Loucy (cell line): ENCODE data around the gene DDX39B.
A peak's percentile ranks its signal among the peaks of the same experiment; 100 is the strongest.

Experiments used
- H2AFZ ChIP-seq: fragments of 200-600 bp; sonication (generic); 2 replicates; pipeline ENCODE4 v1.6.0; 2016; ENCODE audit warnings: antibody characterized with exemption, mild to moderate bottlenecking, low read length, moderate library complexity
- H3F3A ChIP-seq: fragments of 200-600 bp; 2 replicates; pipeline ENCODE4 v1.6.0; 2016; ENCODE audit warnings: antibody characterized with exemption, low read depth, mild to moderate bottlenecking
- H3K27me3 ChIP-seq: fragments of 200-600 bp; sonication (generic); 2 replicates; pipeline ENCODE4 v1.6.1; 2014; ENCODE audit warnings: low read length, mild to moderate bottlenecking; ENCODE audit not compliant: insufficient read depth, poor library complexity, severe bottlenecking
- H3K36me3 ChIP-seq: fragments of 200-600 bp; sonication (generic); 2 replicates; pipeline ENCODE4 v1.6.1; 2016; ENCODE audit warnings: low read length; ENCODE audit not compliant: insufficient read depth
- H3K4me1 ChIP-seq: fragments of 200-600 bp; sonication (generic); 2 replicates; pipeline ENCODE4 v1.5.1; 2014; ENCODE audit warnings: low read length, mild to moderate bottlenecking; ENCODE audit not compliant: insufficient read depth, poor library complexity, severe bottlenecking
- H3K4me2 ChIP-seq: fragments of 200-600 bp; sonication (generic); 2 replicates; pipeline ENCODE4 v1.6.0; 2014; ENCODE audit warnings: antibody characterized with exemption, low read length, low read depth, mild to moderate bottlenecking; ENCODE audit not compliant: poor library complexity, severe bottlenecking
- H3K4me3 ChIP-seq: fragments of 200-600 bp; sonication (generic); 2 replicates; pipeline ENCODE4 v1.5.1; 2014; ENCODE audit warnings: low read length, mild to moderate bottlenecking, mixed read lengths; ENCODE audit not compliant: poor library complexity, severe bottlenecking
- H3K79me2 ChIP-seq: fragments of 200-600 bp; sonication (generic); 2 replicates; pipeline ENCODE4 v1.6.1; 2014; ENCODE audit warnings: low read length; ENCODE audit not compliant: insufficient read depth
- H3K9ac ChIP-seq: fragments of 200-600 bp; sonication (generic); 2 replicates; pipeline ENCODE4 v1.6.0; 2014; ENCODE audit warnings: mild to moderate bottlenecking, low read depth, low read length, moderate library complexity; ENCODE audit not compliant: poor library complexity, severe bottlenecking
- H3K9me2 ChIP-seq: fragments of 200-600 bp; sonication (generic); replicated peaks from 2 replicates; pipeline ENCODE4 v1.6.1; 2016; ENCODE audit warnings: low read depth, low read length, mixed read lengths
- H3K9me3 ChIP-seq: fragments of 200-600 bp; sonication (generic); 2 replicates; pipeline ENCODE4 v1.6.1; 2014; ENCODE audit warnings: mild to moderate bottlenecking, antibody characterized with exemption, low read length, low read depth; ENCODE audit not compliant: insufficient read depth
- H4K20me1 ChIP-seq: fragments of 200-600 bp; sonication (generic); 2 replicates; pipeline ENCODE4 v1.6.0; 2014; ENCODE audit warnings: antibody characterized with exemption, low read length, mild to moderate bottlenecking; ENCODE audit not compliant: insufficient read depth, poor library complexity, severe bottlenecking
- CTCF ChIP-seq: fragments of 200-600 bp; sonication (generic); conservative IDR thresholded peaks from 2 replicates; pipeline ENCODE4 v1.5.1; 2014; ENCODE audit warnings: mild to moderate bottlenecking, antibody characterized with exemption, low read length
- EZH2phosphoT487 ChIP-seq: fragments of 200-600 bp; IDR thresholded peaks from 2 replicates; pipeline ENCODE4 v1.6.1; 2018; ENCODE audit warnings: antibody characterized with exemption, mild to moderate bottlenecking, moderate library complexity, borderline replicate concordance

DDX39B gene

GRCh38 chr6:31580807-31581433, 39.1 kb upstream of the DDX39B start:
- Histone ChIP-seq H3K79me2 (peaks cover 19% of the 10 kb centered on the region), H2AFZ (peak overlapping the region; percentile 83), H3K9ac (peak overlapping the region; percentile 100), H3K4me2 (peak overlapping the region; percentile 92), H3K27me3 (no peaks in the 10 kb centered on the region), H3K36me3 (no peaks in the 10 kb centered on the region), H3K9me3 (no peaks in the 10 kb centered on the region), H4K20me1 (no peaks in the 10 kb centered on the region), H3K4me3 (peak overlapping the region; percentile 99), H3F3A (no peaks in the 10 kb centered on the region), H3K9me2 (no peaks in the 10 kb centered on the region), H3K4me1 (peaks cover 61% of the 10 kb centered on the region)
- no peak for TF ChIP-seq EZH2phosphoT487
- peak; percentile 82 for TF ChIP-seq CTCF

- Histone ChIP-seq H3F3A (no peaks in the 10 kb centered on the region), H3K9me2 (no peaks in the 10 kb centered on the region), H3K4me3 (peak overlapping the region; percentile 99), H4K20me1 (no peaks in the 10 kb centered on the region), H2AFZ (peak overlapping the region; percentile 83), H3K4me2 (peak overlapping the region; percentile 92), H3K27me3 (no peaks in the 10 kb centered on the region), H3K79me2 (peaks cover 19% of the 10 kb centered on the region), H3K4me1 (peaks cover 61% of the 10 kb centered on the region), H3K36me3 (no peaks in the 10 kb centered on the region), H3K9me3 (no peaks in the 10 kb centered on the region), H3K9ac (peak overlapping the region; percentile 100)
- TF ChIP-seq CTCF (no peak), EZH2phosphoT487 (no peak)
These were observed 38.6 kb upstream of the DDX39B start for GRCh38 chr6:31580438-31580740.

GRCh38 chr6:31579546-31580437, 38.0 kb upstream of the DDX39B start:
- no peaks in the 10 kb centered on the region for H3K36me3 ChIP-seq
- peak overlapping the region; percentile 99 for H3K4me3 ChIP-seq
- TF ChIP-seq EZH2phosphoT487 (no peak), CTCF (no peak)
- no peaks in the 10 kb centered on the region for H3K9me2 ChIP-seq
- H3K9me3 ChIP-seq: no peaks in the 10 kb centered on the region
- no peaks in the 10 kb centered on the region for H3F3A ChIP-seq
- H4K20me1 ChIP-seq: no peaks in the 10 kb centered on the region
- H3K79me2 ChIP-seq: peaks cover 19% of the 10 kb centered on the region
- H3K4me2 ChIP-seq: peak overlapping the region; percentile 92
- no peaks in the 10 kb centered on the region for H3K27me3 ChIP-seq
- no peak overlapping the region for H2AFZ ChIP-seq
- H3K4me1 ChIP-seq: peaks cover 61% of the 10 kb centered on the region
- H3K9ac ChIP-seq: peak overlapping the region; percentile 100
